Uterus (tissue), 4 donors: ENCODE results near the gene TANC1. TPM values are rescaled to one million over a fixed set of nuclear protein-coding genes. Genes with fewer than 3 reads are reported as not detected.

Experiments used
- DNase-seq, 2 donors: peaks; one replicate each; pipeline ENCODE4 v3.0.0-alpha.2; 2019 to 2020
- H3K27ac ChIP-seq, 2 donors: fragments of 200-600 bp; sonication (generic); 1 replicate in 1 of 2; 2 replicates in 1 of 2; pipeline ENCODE4 v1.5.1; 2016 to 2018
- H3K27me3 ChIP-seq, 2 donors: fragments of 200-600 bp; sonication (generic); one replicate each; pipeline ENCODE4 v1.5.1; 2018 to 2019; ENCODE audit warnings: control low read depth in 1 of 2
- H3K36me3 ChIP-seq, 2 donors: fragments of 200-600 bp; sonication (generic); one replicate each; pipeline ENCODE4 v1.5.1; 2019; ENCODE audit warnings: control low read depth in 1 of 2
- H3K4me1 ChIP-seq, 2 donors: fragments of 200-600 bp; sonication (generic); one replicate each; pipeline ENCODE4 v1.5.1; 2018 to 2019; ENCODE audit warnings: control low read depth in 1 of 2
- H3K4me3 ChIP-seq, 2 donors: fragments of 200-600 bp; sonication (generic); 1 replicate in 1 of 2; 2 replicates in 1 of 2; pipeline ENCODE4 v1.5.1; 2018 to 2019; ENCODE audit warnings: mild to moderate bottlenecking in 1 of 2
- H3K9me3 ChIP-seq, 2 donors: fragments of 200-600 bp; sonication (generic); one replicate each; pipeline ENCODE4 v1.5.1; 2019; ENCODE audit warnings: control low read depth in 1 of 2
- POLR2A ChIP-seq, 2 donors: fragments of 450-650 bp; IDR thresholded peaks; one replicate each; pipeline ENCODE4 v1.6.1; 2016; ENCODE audit warnings: antibody characterized with exemption in 2 of 2, mild to moderate bottlenecking in 1 of 2, moderate library complexity in 1 of 2
- intact Hi-C: fragments of 100-400 bp; cut with DNase I; formaldehyde crosslinking; loops from one replicate; pipeline ENCODE4 v1.15.1; 2023; ENCODE audit warnings: low total_unique reads
- total RNA-seq, 4 donors: library from RNA; depleted of rRNA in 3 of 4; stranded (reverse); fragments of >200 nt in 3 of 4; gene quantifications; one replicate each; pipeline versions ENCODE4 v1.1.0 to v1.2.4, GENCODE V29; 2014 to 2023
- TF ChIP-seq, protein P1 (sequence below), 4 experiments: fragments of 200-600 bp in 2 of 4; fragments of 450-650 bp in 2 of 4; sonication (generic) in 2 of 4; IDR thresholded peaks; one replicate each; pipeline ENCODE4 v1.5.1; 2016 to 2019; ENCODE audit warnings: antibody characterized with exemption in 4 of 4, mild to moderate bottlenecking in 2 of 4, moderate library complexity in 1 of 4
- donor health status: DM: yes; HTN: yes; CAD: no.

The TANC1 gene
- total RNA-seq, 4 donors from 2014 or later, result 34.7 to 92.7 (median 67.4) TPM

DNA sequence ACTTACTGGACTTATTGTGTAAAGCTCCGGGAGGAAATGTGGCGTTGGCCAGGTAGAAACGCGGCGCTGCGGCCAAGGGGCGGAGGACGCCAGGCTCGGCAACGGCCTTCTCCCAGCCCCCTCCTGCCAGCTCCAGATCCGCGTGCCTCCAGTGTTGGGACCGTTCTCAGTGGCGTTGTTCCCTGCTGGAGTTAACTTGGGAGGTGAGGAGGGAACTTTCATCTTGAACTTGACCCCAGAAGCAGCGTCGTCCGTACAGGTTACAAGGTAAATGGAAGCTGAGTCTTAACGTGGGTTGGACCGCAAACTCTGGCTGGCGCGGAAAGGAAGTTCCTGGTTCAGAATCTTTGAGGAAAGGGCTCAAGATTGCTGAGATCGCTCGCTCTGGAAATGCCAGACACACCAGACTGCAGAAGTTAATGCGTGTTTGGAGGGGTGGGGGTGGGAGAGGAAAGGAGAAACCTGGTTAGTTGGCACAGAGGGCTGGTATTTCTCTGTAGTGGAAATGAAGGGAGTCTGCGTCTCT is 1.3 kb downstream of the TANC1 start:
- DNase-seq, result peak; percentile 38 to 54
- intact Hi-C loops, result loop anchor here (10.0 kb wide), 1 partner anchor 145 kb away; no protein-coding TSS in a partner anchor
- TF ChIP-seq, protein P1, sequence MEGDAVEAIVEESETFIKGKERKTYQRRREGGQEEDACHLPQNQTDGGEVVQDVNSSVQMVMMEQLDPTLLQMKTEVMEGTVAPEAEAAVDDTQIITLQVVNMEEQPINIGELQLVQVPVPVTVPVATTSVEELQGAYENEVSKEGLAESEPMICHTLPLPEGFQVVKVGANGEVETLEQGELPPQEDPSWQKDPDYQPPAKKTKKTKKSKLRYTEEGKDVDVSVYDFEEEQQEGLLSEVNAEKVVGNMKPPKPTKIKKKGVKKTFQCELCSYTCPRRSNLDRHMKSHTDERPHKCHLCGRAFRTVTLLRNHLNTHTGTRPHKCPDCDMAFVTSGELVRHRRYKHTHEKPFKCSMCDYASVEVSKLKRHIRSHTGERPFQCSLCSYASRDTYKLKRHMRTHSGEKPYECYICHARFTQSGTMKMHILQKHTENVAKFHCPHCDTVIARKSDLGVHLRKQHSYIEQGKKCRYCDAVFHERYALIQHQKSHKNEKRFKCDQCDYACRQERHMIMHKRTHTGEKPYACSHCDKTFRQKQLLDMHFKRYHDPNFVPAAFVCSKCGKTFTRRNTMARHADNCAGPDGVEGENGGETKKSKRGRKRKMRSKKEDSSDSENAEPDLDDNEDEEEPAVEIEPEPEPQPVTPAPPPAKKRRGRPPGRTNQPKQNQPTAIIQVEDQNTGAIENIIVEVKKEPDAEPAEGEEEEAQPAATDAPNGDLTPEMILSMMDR (IDR thresholded peaks at IDR 0.05), result no peak
- no peak for TF ChIP-seq POLR2A (IDR thresholded peaks at IDR 0.05)
- H3K4me1 ChIP-seq, result no peaks in the 10 kb centered on the region
- no peaks in the 10 kb centered on the region for H3K27me3 ChIP-seq
- no peaks in the 10 kb centered on the region for H3K9me3 ChIP-seq
- peak overlapping the region; percentile 62 to 86 for H3K4me3 ChIP-seq
- H3K27ac ChIP-seq, result peak overlapping the region; percentile 96 to 98
- no peaks in the 10 kb centered on the region for H3K36me3 ChIP-seq

GRCh38 chr2:158970241-158970751 is 1.9 kb downstream of the TANC1 start:
- H3K27ac ChIP-seq, result peak overlapping the region; percentile 96 to 98
- intact Hi-C loops, result no loop called here
- H3K27me3 ChIP-seq, result no peaks in the 10 kb centered on the region
- no peaks in the 10 kb centered on the region for H3K36me3 ChIP-seq
- DNase-seq, result no peak
- H3K4me3 ChIP-seq, result peak overlapping the region; percentile 62 to 86
- no peaks in the 10 kb centered on the region for H3K9me3 ChIP-seq
- TF ChIP-seq, protein P1 (IDR thresholded peaks at IDR 0.05), result no peak
- no peaks in the 10 kb centered on the region for H3K4me1 ChIP-seq

DNA sequence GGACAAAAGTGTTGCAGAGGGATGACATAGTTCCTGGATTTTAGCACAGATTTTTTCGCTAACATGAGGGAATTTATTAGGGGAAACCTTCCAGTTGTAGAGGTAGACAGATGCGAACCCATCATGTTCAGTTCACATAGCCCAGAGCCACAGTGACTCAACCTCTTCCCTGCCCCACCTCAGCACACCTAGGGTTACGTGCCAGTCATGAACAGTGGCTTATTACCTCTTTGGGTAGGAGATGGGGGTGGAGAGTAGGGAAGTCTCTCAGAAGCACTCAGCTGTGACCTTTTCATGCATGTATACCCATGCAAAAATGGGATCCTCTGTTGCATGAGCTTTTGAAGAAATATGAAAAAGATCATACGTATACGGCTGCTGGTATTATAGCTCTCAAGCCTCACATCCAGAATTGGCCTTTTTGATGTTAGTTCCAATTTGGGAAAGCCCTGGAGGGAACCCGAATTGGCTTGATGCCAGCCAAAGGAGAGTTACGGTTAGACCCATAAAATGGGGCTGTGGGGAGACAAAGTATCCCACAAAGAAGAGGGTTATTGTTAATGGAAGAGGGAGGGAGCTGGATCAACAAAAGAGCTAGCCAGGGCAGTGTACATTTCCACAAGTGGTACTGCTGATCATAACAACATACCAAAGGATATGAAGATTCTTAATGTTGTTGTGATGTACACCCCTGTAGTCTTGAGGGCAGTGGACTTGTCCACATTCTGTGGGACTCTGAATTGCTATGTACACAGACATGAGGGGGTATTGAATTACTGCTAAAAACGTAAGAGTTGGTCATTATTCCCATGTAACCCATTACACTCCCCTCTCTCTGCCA is 4.9 kb downstream of the TANC1 start:
- Histone ChIP-seq H3K9me3 (no peaks in the 10 kb centered on the region), H3K4me1 (no peaks in the 10 kb centered on the region), H3K4me3 (no peak overlapping the region), H3K27ac (no peak overlapping the region), H3K36me3 (no peaks in the 10 kb centered on the region), H3K27me3 (no peaks in the 10 kb centered on the region)
- intact Hi-C loops, result no loop called here
- no peak for DNase-seq
- TF ChIP-seq POLR2A (IDR thresholded peaks at IDR 0.05), result no peak
- TF ChIP-seq, protein P1 (IDR thresholded peaks at IDR 0.05), result no peak

GRCh38 chr2:158975271-158975921 is 7.0 kb downstream of the TANC1 start:
- Histone ChIP-seq H3K36me3 (no peaks in the 10 kb centered on the region), H3K4me3 (no peak overlapping the region), H3K27me3 (no peaks in the 10 kb centered on the region), H3K4me1 (no peaks in the 10 kb centered on the region), H3K9me3 (no peaks in the 10 kb centered on the region), H3K27ac (no peak overlapping the region)
- TF ChIP-seq POLR2A (IDR thresholded peaks at IDR 0.05), result no peak
- TF ChIP-seq, protein P1 (IDR thresholded peaks at IDR 0.05), result no peak
- intact Hi-C loops, result no loop called here
- no peak for DNase-seq

- no peaks in the 10 kb centered on the region for H3K27me3 ChIP-seq
- no peaks in the 10 kb centered on the region for H3K9me3 ChIP-seq
- no peak for TF ChIP-seq POLR2A (IDR thresholded peaks at IDR 0.05)
- TF ChIP-seq, protein P1 (IDR thresholded peaks at IDR 0.05), result no peak
- H3K4me3 ChIP-seq, result no peak overlapping the region
- H3K27ac ChIP-seq, result no peak overlapping the region
- intact Hi-C loops, result no loop called here
- no peaks in the 10 kb centered on the region for H3K4me1 ChIP-seq
- DNase-seq, result no peak
- no peaks in the 10 kb centered on the region for H3K36me3 ChIP-seq
These were observed 11.3 kb downstream of the TANC1 start for GRCh38 chr2:158979772-158980171.
